Body of pancreas (tissue), 4 donors: ENCODE measurements around the gene TTC13. TPM values are rescaled to one million over a fixed set of nuclear protein-coding genes. Genes with fewer than 3 reads are reported as not detected.

Experiments used
- ATAC-seq: fragments of 150-250 bp; one replicate; pipeline ENCODE4 v1.9.1; 2016
- DNase-seq, 4 donors: peaks; one replicate each; pipeline ENCODE4 v3.0.0-alpha.2; 2019
- H3K27ac ChIP-seq, 4 donors: fragments of 200-600 bp; sonication (generic); 1 replicate in 3 of 4; 2 replicates in 1 of 4; pipeline versions ENCODE4 v1.5.1 to v1.6.1; 2016 to 2019; ENCODE audit warnings: mild to moderate bottlenecking in 1 of 4, mixed read lengths in 1 of 4, moderate library complexity in 1 of 4
- H3K27me3 ChIP-seq, 2 donors: fragments of 200-600 bp; sonication (generic); one replicate each; pipeline ENCODE4 v1.6.0; 2016; ENCODE audit warnings: mild to moderate bottlenecking in 1 of 2
- H3K36me3 ChIP-seq, 2 donors: fragments of 200-600 bp; sonication (generic); replicated peaks in 1 of 2; 2 replicates each; pipeline ENCODE4 v1.5.1; 2016; ENCODE audit warnings: low read depth in 2 of 2; ENCODE audit not compliant: insufficient read depth in 1 of 2
- H3K4me1 ChIP-seq: fragments of 200-600 bp; sonication (generic); one replicate; pipeline ENCODE4 v1.6.0; 2016
- H3K4me3 ChIP-seq, 2 donors: fragments of 200-600 bp; sonication (generic); 1 replicate in 1 of 2; 2 replicates in 1 of 2; pipeline ENCODE4 v1.5.1; 2016 to 2019
- H3K9me3 ChIP-seq, 3 donors: fragments of 200-600 bp; sonication (generic); 1 replicate in 2 of 3; 2 replicates in 1 of 3; pipeline ENCODE4 v1.5.1; 2016
- CTCF ChIP-seq, 7 experiments: fragments of 450-650 bp in 4 of 7; fragments of 200-600 bp in 3 of 7; sonication (generic) in 3 of 7; IDR thresholded peaks; one replicate each; pipeline ENCODE4 v1.5.1; 2016 to 2019; ENCODE audit warnings: antibody characterized with exemption in 7 of 7
- POLR2A ChIP-seq, 3 donors: fragments of 450-650 bp; IDR thresholded peaks; one replicate each; pipeline ENCODE4 v1.6.1; 2016; ENCODE audit warnings: antibody characterized with exemption in 3 of 3, mild to moderate bottlenecking in 2 of 3
- whole genome bisulfite sequencing, 2 donors: methylation state at CpG; one replicate each; pipeline ENCODE4 v1.1.5; 2017; 5-methylcytosine and 5-hydroxymethylcytosine counted together
- intact Hi-C: fragments of 100-400 bp; cut with DNase I; formaldehyde crosslinking; loops from one replicate; pipeline ENCODE4 v1.15.1; 2023
- total RNA-seq, 2 donors: library from RNA; depleted of rRNA; stranded (reverse); fragments of >200 nt; gene quantifications; one replicate each; pipeline ENCODE4 v1.1.0, GENCODE V29; 2016

Gene TTC13
- total RNA-seq, 2 donors from 2014 or later: 18.2 to 24.4 TPM

GRCh38 chr1:230957580-230957989 lies 21.1 kb downstream of the TTC13 start:
- intact Hi-C loops: no loop called here
- no peak for TF ChIP-seq POLR2A (IDR thresholded peaks at IDR 0.05)
- H3K27ac ChIP-seq: no peak overlapping the region
- peaks cover 0 to 2% of the 10 kb centered on the region in 2 donors for H3K36me3 ChIP-seq
- H3K4me3 ChIP-seq: no peak overlapping the region
- no peak for ATAC-seq
- DNase-seq: no peak
- WGBS, 2 donors: 91 to 92% methylated on average over 4 of the region's 4 CpGs
- no peaks in the 10 kb centered on the region for H3K27me3 ChIP-seq
- peaks cover 8% of the 10 kb centered on the region for H3K4me1 ChIP-seq
- no peaks in the 10 kb centered on the region for H3K9me3 ChIP-seq

DNA sequence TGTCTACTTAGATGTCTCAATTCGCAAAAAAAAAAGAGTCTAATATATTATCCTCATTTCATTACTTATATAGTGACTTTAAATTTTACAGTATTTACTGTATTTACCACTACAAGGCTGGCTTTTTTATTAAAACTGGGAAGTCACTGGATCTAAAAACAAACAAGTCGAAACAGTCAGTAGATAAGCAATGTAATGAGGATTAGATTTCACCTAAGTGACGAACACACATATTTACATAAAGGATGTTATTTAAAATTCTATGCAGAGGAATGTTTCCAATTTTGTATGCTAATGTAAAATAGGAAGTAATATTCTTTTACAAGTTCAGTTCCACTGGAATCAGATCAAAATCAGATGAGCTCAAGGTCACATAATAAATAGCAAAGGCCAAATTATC lies 28.3 kb downstream of the TTC13 start:
- Histone ChIP-seq H3K4me3 (no peak overlapping the region), H3K4me1 (no peaks in the 10 kb centered on the region), H3K27me3 (no peaks in the 10 kb centered on the region), H3K27ac (no peak overlapping the region), H3K9me3 (no peaks in the 10 kb centered on the region), H3K36me3 (peaks cover 0 to 2% of the 10 kb centered on the region in 2 donors)
- intact Hi-C loops: no loop called here
- no peak for DNase-seq
- 43 to 44% methylated on average over 3 of the region's 3 CpGs for WGBS, 2 donors
- TF ChIP-seq POLR2A (IDR thresholded peaks at IDR 0.05) (no peak), CTCF (IDR thresholded peaks at IDR 0.05) (no peak)
- no peak for ATAC-seq

DNA sequence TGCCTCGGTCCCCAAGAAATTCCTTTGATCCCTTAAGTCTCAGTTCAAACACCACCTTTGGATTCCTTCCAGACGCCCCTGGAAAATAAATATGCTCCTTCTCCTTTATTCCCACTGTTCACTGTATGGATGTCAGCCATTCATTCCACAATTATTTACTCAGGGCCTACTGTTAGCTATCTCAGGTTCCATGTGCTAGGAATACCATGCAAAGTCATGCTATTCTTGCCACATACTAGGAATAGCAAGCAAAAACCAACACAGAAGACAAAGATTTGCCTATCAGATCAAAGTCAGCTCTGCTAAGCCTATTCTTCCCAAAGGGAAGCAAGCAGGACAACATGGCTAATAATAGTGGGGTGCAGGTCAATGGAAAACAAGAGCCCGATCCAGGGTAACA lies 29.8 kb downstream of the TTC13 start:
- intact Hi-C loops: no loop called here
- DNase-seq: no peak
- ATAC-seq: no peak
- Histone ChIP-seq H3K36me3 (peaks cover 0 to 2% of the 10 kb centered on the region in 2 donors), H3K4me3 (no peak overlapping the region), H3K4me1 (no peaks in the 10 kb centered on the region), H3K9me3 (no peaks in the 10 kb centered on the region), H3K27ac (no peak overlapping the region), H3K27me3 (no peaks in the 10 kb centered on the region)
- WGBS, 2 donors: 89 to 90% methylated on average over 3 of the region's 3 CpGs
- TF ChIP-seq CTCF (IDR thresholded peaks at IDR 0.05) (no peak), POLR2A (IDR thresholded peaks at IDR 0.05) (no peak)

- peaks cover 0 to 2% of the 10 kb centered on the region in 2 donors for H3K36me3 ChIP-seq
- no peak overlapping the region for H3K4me3 ChIP-seq
- TF ChIP-seq POLR2A (IDR thresholded peaks at IDR 0.05): no peak
- no peak for TF ChIP-seq CTCF (IDR thresholded peaks at IDR 0.05)
- H3K27me3 ChIP-seq: no peaks in the 10 kb centered on the region
- 96 to 100% methylated on average over 1 of the region's 1 CpG for WGBS, 2 donors
- DNase-seq: no peak
- ATAC-seq: no peak
- no peaks in the 10 kb centered on the region for H3K9me3 ChIP-seq
- intact Hi-C loops: no loop called here
- H3K4me1 ChIP-seq: no peaks in the 10 kb centered on the region
- no peak overlapping the region for H3K27ac ChIP-seq
Measured at GRCh38 chr1:230948301-230948700, 30.4 kb downstream of the TTC13 start.

DNA sequence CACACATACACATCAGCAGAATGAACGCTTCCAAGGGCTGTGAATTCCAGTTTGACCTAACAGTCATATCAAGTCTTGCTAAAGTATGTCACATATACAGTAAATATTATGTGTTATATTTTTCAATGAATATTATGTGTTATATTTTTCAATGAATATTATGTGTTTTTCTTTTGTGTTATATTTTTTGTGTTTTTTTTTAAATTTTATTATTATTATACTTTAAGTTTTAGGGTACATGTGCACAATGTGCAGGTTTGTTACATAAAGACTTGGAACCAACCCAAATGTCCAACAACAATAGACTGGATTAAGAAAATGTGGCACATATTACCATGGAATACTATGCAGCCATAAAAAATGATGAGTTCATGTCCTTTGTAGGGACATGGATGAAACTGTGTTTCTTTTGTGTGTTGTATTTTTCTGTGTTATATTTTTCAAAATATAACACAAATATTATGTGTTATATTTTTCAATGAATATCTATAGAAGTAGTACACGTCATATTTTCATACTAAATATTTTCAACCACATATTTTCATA lies 35.5 kb downstream of the TTC13 start:
- H3K9me3 ChIP-seq: no peaks in the 10 kb centered on the region
- peaks cover 26% of the 10 kb centered on the region for H3K4me1 ChIP-seq
- H3K36me3 ChIP-seq: no peaks in the 10 kb centered on the region
- no peak overlapping the region for H3K4me3 ChIP-seq
- DNase-seq (no peak), ATAC-seq (no peak)
- no peak for TF ChIP-seq CTCF (IDR thresholded peaks at IDR 0.05)
- no peak for TF ChIP-seq POLR2A (IDR thresholded peaks at IDR 0.05)
- intact Hi-C loops: no loop called here
- no peaks in the 10 kb centered on the region for H3K27me3 ChIP-seq
- no peak overlapping the region for H3K27ac ChIP-seq
- 94 to 98% methylated on average over 2 of the region's 2 CpGs for WGBS, 2 donors
